ENCODE measurements around the gene YIF1B. TPM values are rescaled to one million over a fixed set of nuclear protein-coding genes. Genes with fewer than 3 reads are reported as not detected.

Gene YIF1B
- total and polyA plus RNA-seq, 9 of the 15 experiments (the other 6 are each of a cell fraction or from before 2014, with no cell fraction given) = 8.5 to 586 (median 323) TPM

- Histone ChIP-seq H2AFZ (ENCODE audit: low read depth, low read length) (peak overlapping the region; percentile 70), H3K36me3 (ENCODE audit: control insufficient read depth, insufficient read depth, low read length) (no peaks in the 10 kb centered on the region), H3K4me3 (no peak overlapping the region), H3K27ac (ENCODE audit: extremely low read depth, low read depth, low read length) (no peak overlapping the region), H3K9me3 (replicated peaks; ENCODE audit: control insufficient read depth, insufficient read depth, low read depth, low read length) (no peaks in the 10 kb centered on the region), H3K4me2 (ENCODE audit: insufficient read depth, low read length) (no peak overlapping the region), H3K79me2 (ENCODE audit: control insufficient read depth, insufficient read depth, low read length) (no peaks in the 10 kb centered on the region), H3K27me3 (ENCODE audit: control insufficient read depth in 2 of 2, insufficient read depth in 2 of 2, low read length in 2 of 2) (no peaks in the 10 kb centered on the region), H3K9me1 (ENCODE audit: control insufficient read depth, insufficient read depth, low read length) (no peaks in the 10 kb centered on the region), H3K9ac (ENCODE audit: insufficient read depth in 1 of 2, low read depth in 2 of 2, low read length in 2 of 2) (peak overlapping the region in 1 of 2 experiments; percentile 19; a peak in 1 of 4 replicates), H3K4me1 (replicated peaks in 1 of 2; ENCODE audit: control insufficient read depth in 2 of 2, insufficient read depth in 2 of 2, low read length in 2 of 2) (peaks cover 27 to 36% of the 10 kb centered on the region in 2 experiments; a peak in 4 of 5 replicates), H4K20me1 (replicated peaks; ENCODE audit: control insufficient read depth, insufficient read depth, low read length) (no peaks in the 10 kb centered on the region)
- BruUV-seq (replicated peaks) = no TSS peak
- DNase-seq (ENCODE audit: extremely low read depth in 1 of 4, low spot score in 3 of 4) (peak in 2 of 4 experiments; percentile 43 to 52), FAIRE-seq (no peak), ATAC-seq (no peak; the same call in 2 of the 3 replicates)
- ChIA-PET POLR2A (no interaction called here), CTCF (ENCODE audit: low intra/inter-chr PET ratio) (no interaction called here)
- WGBS (ENCODE audit: insufficient coverage, low coverage, missing lambda C conversion rate) = 78% methylated on average over 21 of the region's 34 CpGs
- in situ Hi-C loops (cut with MboI) = no loop called here
- TF ChIP-seq ZFP36 (IDR thresholded peaks at IDR 0.05; ENCODE audit: low read depth, low read length, partially characterized antibody) (peak; percentile 93), HDAC2 (IDR thresholded peaks at IDR 0.05) (0 out of 2 replicates have a peak, but pooled peaks have one; percentile 45), HDAC6 (IDR thresholded peaks at IDR 0.05; ENCODE audit: low read depth, low read length) (no peak), CAMTA2 (CRISPR knock-in tag; conservative IDR thresholded peaks at IDR 0.05) (no peak), BCOR (IDR thresholded peaks at IDR 0.05) (peak; percentile 86), CGGBP1 (CRISPR knock-in tag; IDR thresholded peaks at IDR 0.05) (no peak), ZNF436 (CRISPR knock-in tag; IDR thresholded peaks at IDR 0.05) (peak; percentile 76), MNT (conservative IDR thresholded peaks at IDR 0.05) (no peak), ZC3H4 (CRISPR knock-in tag; IDR thresholded peaks at IDR 0.05; ENCODE audit: borderline replicate concordance) (no peak), NFE2L1 (tag; IDR thresholded peaks at IDR 0.05; ENCODE audit: borderline replicate concordance, low read depth) (no peak), MXI1 (IDR thresholded peaks at IDR 0.05; ENCODE audit: low read depth, low read length) (no peak), EGR1 (conservative IDR thresholded peaks at IDR 0.05) (peak; percentile 49), ZNF77 (CRISPR knock-in tag; IDR thresholded peaks at IDR 0.05) (no peak), GATAD2A (IDR thresholded peaks at IDR 0.05) (no peak), RUNX1 (IDR thresholded peaks at IDR 0.05; ENCODE audit: low read depth) (no peak), RBM25 (IDR thresholded peaks at IDR 0.05; ENCODE audit: low read depth, low read length, severe bottlenecking) (peak; percentile 45), KDM1A (IDR thresholded peaks at IDR 0.05) (peak; percentile 47 to 52; a peak in 2 of 4 replicates), SMARCA5 (IDR thresholded peaks at IDR 0.05) (0 out of 2 replicates have a peak, but pooled peaks have one; percentile 27)
- intact Hi-C loops (cut with micrococcal nuclease) = no loop called here
Measured at GRCh38 chr19:38263689-38264485, 51.9 kb downstream of the YIF1B start.

Data from K562 (cell line).